K562 (cell line): Measurements from ENCODE around the gene CIB2. TPM values are rescaled to one million over a fixed set of nuclear protein-coding genes. Genes with fewer than 3 reads are reported as not detected.
A peak's percentile ranks its signal among the peaks of the same experiment; 100 is the strongest.

ENCODE experiments used
- ATAC-seq: fragments of 200-7000 bp; cut with Tn5 transposase; 3 replicates; pipeline ENCODE4 v1.9.1; 2020; ENCODE audit warnings: moderate library complexity
- BruUV-seq: library from RNA; stranded (reverse); fragments of 400-500 nt; replicated peaks from 2 replicates; lab custom pipeline; 2021; lab: Mats Ljungman, UMichigan
- CTCF ChIA-PET: fragments of 300-600 bp; formaldehyde crosslinking; extraction: SDS; loops from one replicate; lab custom pipeline; 2021; ENCODE audit warnings: low intra/inter-chr PET ratio; lab: Yijun Ruan, JAX
- POLR2A ChIA-PET: fragments of 300-600, 350-650 bp; sonication (Branson Sonifier 250); formaldehyde crosslinking; extraction: SDS; loops from one replicate; lab custom pipeline; 2021; ENCODE audit warnings: antibody characterized with exemption, inconsistent platforms; lab: Yijun Ruan, JAX
- DNase-seq, 4 experiments: peaks; one replicate each; pipeline versions ENCODE4 v3.0.0 to v3.0.0-alpha.2; 2011 to 2018; ENCODE audit warnings: low spot score in 3 of 4, mixed read lengths in 3 of 4; ENCODE audit errors: extremely low read depth in 1 of 4
- FAIRE-seq: peaks from 2 replicates; lab custom pipeline; 2011; peaks lifted over from hg19 to GRCh38; lab: Jason Lieb, UNC
- H2AFZ ChIP-seq: 2 replicates; pipeline ENCODE4 v1.6.0; 2011; ENCODE audit warnings: low read depth, low read length, control low read depth, inconsistent platforms
- H3K27ac ChIP-seq: fragments of 200-600 bp; 3 replicates; pipeline ENCODE4 v1.8.0; 2011; ENCODE audit warnings: low read depth, mild to moderate bottlenecking, control low read depth, inconsistent platforms, low read length, moderate library complexity, mixed read lengths; ENCODE audit errors: extremely low read depth
- H3K27me3 ChIP-seq, 2 experiments: fragments of 300-600 bp in 1 of 2; 2 replicates in 1 of 2; 3 replicates in 1 of 2; pipeline versions ENCODE4 v1.6.0 to v1.8.0; 2011; ENCODE audit warnings: inconsistent platforms in 2 of 2, low read length in 2 of 2, mild to moderate bottlenecking in 1 of 2, mixed read lengths in 1 of 2, moderate library complexity in 1 of 2; ENCODE audit not compliant: control insufficient read depth in 2 of 2, insufficient read depth in 2 of 2
- H3K36me3 ChIP-seq: fragments of 300-600 bp; 3 replicates; pipeline ENCODE4 v1.8.0; 2011; ENCODE audit warnings: mild to moderate bottlenecking, low read length, inconsistent platforms; ENCODE audit not compliant: control insufficient read depth, insufficient read depth
- H3K4me1 ChIP-seq, 2 experiments: fragments of 200-600 bp in 1 of 2; replicated peaks in 1 of 2; 2 replicates in 1 of 2; 3 replicates in 1 of 2; pipeline versions ENCODE4 v1.5.1 to v1.8.0; 2011; ENCODE audit warnings: inconsistent platforms in 2 of 2, low read length in 2 of 2, mild to moderate bottlenecking in 1 of 2, mixed read lengths in 1 of 2, moderate library complexity in 1 of 2; ENCODE audit not compliant: control insufficient read depth in 2 of 2, insufficient read depth in 2 of 2
- H3K4me2 ChIP-seq: 2 replicates; pipeline ENCODE4 v1.6.1; 2011; ENCODE audit warnings: low read length, control low read depth, inconsistent platforms, mixed read lengths; ENCODE audit not compliant: insufficient read depth
- H3K4me3 ChIP-seq: fragments of 200-600 bp; sonication (generic), shearing (Covaris generic); 2 replicates; pipeline ENCODE4 v1.5.1; 2016; ENCODE audit warnings: control low read depth, inconsistent platforms
- H3K79me2 ChIP-seq: fragments of 200-600 bp; 3 replicates; pipeline ENCODE4 v1.8.0; 2011; ENCODE audit warnings: low read length, inconsistent platforms; ENCODE audit not compliant: control insufficient read depth, insufficient read depth
- H3K9ac ChIP-seq, 2 experiments: 2 replicates each; pipeline versions ENCODE4 v1.6.0 to v1.6.1; 2011; ENCODE audit warnings: low read depth in 2 of 2, low read length in 2 of 2, control low read depth in 1 of 2, inconsistent platforms in 1 of 2, mild to moderate bottlenecking in 1 of 2, mixed read lengths in 1 of 2; ENCODE audit not compliant: insufficient read depth in 1 of 2
- H3K9me1 ChIP-seq: one replicate; pipeline ENCODE4 v1.6.0; 2011; ENCODE audit warnings: inconsistent platforms, mild to moderate bottlenecking, low read length, moderate library complexity; ENCODE audit not compliant: control insufficient read depth, insufficient read depth
- H3K9me3 ChIP-seq: replicated peaks from 2 replicates; pipeline ENCODE4 v1.5.1; 2011; ENCODE audit warnings: low read depth, low read length, inconsistent platforms; ENCODE audit not compliant: control insufficient read depth, insufficient read depth
- H4K20me1 ChIP-seq: replicated peaks from 2 replicates; pipeline ENCODE4 v1.6.1; 2011; ENCODE audit warnings: low read length, inconsistent platforms, mixed read lengths; ENCODE audit not compliant: control insufficient read depth, insufficient read depth
- MAFG ChIP-seq: fragments of 450-650 bp; conservative IDR thresholded peaks from 2 replicates; pipeline ENCODE4 v1.6.1; 2016; ENCODE audit warnings: missing genetic modification characterization, missing compliant biosample characterization
- WHSC1 ChIP-seq: IDR thresholded peaks from one replicate; pipeline ENCODE4 v1.6.1; 2012; ENCODE audit warnings: low read length, control low read depth, inconsistent platforms
- ZBTB2 ChIP-seq: fragments of 450-650 bp; IDR thresholded peaks from 2 replicates; pipeline ENCODE4 v1.6.1; 2016; ENCODE audit warnings: antibody characterized with exemption
- ZNF217 ChIP-seq: sonication (generic); formaldehyde crosslinking; IDR thresholded peaks from 2 replicates; pipeline ENCODE4 v1.8.0; 2022; ENCODE audit warnings: mild to moderate bottlenecking, missing genetic modification reagents
- WGBS: fragments of 100-300 bp; shearing (Covaris generic); methylation state at CpG from one replicate; pipeline ENCODE4 v1.1.6; 2016; ENCODE audit warnings: low coverage, mixed read lengths; ENCODE audit not compliant: insufficient coverage; ENCODE audit errors: missing lambda C conversion rate; 5-methylcytosine and 5-hydroxymethylcytosine counted together
- in situ Hi-C: fragments of 300-500 bp; cut with MboI; formaldehyde crosslinking; loops from 4 replicates; pipeline ENCODE4 v1.15.0; 2018; ENCODE audit warnings: inconsistent platforms, mixed read lengths
- intact Hi-C: fragments of 100-400 bp; cut with micrococcal nuclease; formaldehyde crosslinking; loops from 2 replicates; pipeline ENCODE4 v1.14.2; 2022
- polyA plus RNA-seq, 8 experiments: library from polyadenylated mRNA; depleted of rRNA in 4 of 8; stranded (reverse) in 5 of 8; unstranded in 3 of 8; fragments of >200 nt; fragmentation: Nextera tagmentation in 2 of 8; fragmentation: Illumina TruSeq in 1 of 8; extraction: Ambion mirVana in 2 of 8; extraction: Trizol in 1 of 8; gene quantifications; 2 replicates each; pipeline versions ENCODE4 v1.2.1 to v1.2.3, GENCODE V29; 2011 to 2014; ENCODE audit warnings: inconsistent platforms in 1 of 8, missing spikeins in 1 of 8
- total RNA-seq, 7 experiments: library from RNA; depleted of rRNA in 6 of 7; stranded (reverse); fragments of >200 nt in 6 of 7; fragmentation: Illumina TruSeq in 2 of 7; extraction: Trizol in 2 of 7; gene quantifications; 2 replicates each; pipeline versions ENCODE4 v1.2.1 to v1.2.3, GENCODE V29; 2011 to 2021; ENCODE audit warnings: low replicate concordance in 1 of 7
- TF ChIP-seq, protein P1 (sequence below): fragments of 250-450 bp; sonication (Bioruptor Pico); IDR thresholded peaks from 2 replicates; pipeline ENCODE4 v1.8.0; 2021; ENCODE audit warnings: mild to moderate bottlenecking, moderate library complexity

CIB2 gene
- total and polyA plus RNA-seq, 9 of the 15 experiments (the other 6 are each of a cell fraction or from before 2014, with no cell fraction given), result 1.5 to 37.4 (median 19.4) TPM

DNA sequence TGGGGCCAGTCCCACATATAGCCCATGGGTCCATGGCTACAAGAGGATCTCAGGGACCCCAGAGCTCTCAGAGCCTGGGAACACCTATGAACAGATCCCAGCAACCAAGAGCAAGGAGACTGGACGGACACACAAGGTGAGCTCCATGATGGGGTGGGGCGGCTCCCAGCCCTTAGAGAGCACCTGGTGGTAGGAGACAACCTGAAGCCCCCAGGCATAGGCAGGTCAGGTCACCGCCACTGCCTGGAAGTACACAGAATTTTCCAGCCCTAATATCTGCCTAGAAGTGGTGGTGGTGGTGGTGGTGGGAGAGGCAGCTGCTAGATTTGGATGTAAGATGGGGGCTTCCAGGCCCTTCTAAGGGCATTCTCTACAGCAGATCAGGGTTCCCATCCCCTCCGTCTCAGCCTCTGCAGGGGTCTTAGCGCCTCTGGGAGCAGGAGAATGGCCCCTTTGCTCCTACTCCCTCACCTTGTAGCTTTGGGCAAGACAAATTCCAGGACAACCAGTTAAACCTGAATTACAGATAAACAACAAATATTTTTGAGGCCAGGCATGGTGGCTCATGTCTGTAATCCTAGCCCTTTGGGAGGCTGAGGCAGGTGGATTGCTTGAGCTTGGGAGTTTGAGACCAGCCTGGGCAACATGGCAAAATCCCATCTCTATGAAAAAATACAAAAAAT, 29.7 kb downstream of the CIB2 start:
- TF ChIP-seq ZBTB2, result no peak
- TF ChIP-seq WHSC1, result no peak
- no peak for TF ChIP-seq ZNF217 (CRISPR knock-in tag)
- TF ChIP-seq, protein P1, sequence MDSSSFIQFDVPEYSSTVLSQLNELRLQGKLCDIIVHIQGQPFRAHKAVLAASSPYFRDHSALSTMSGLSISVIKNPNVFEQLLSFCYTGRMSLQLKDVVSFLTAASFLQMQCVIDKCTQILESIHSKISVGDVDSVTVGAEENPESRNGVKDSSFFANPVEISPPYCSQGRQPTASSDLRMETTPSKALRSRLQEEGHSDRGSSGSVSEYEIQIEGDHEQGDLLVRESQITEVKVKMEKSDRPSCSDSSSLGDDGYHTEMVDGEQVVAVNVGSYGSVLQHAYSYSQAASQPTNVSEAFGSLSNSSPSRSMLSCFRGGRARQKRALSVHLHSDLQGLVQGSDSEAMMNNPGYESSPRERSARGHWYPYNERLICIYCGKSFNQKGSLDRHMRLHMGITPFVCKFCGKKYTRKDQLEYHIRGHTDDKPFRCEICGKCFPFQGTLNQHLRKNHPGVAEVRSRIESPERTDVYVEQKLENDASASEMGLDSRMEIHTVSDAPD (CRISPR knock-in tag), result no peak
- no peak for TF ChIP-seq MAFG
- H3K27me3 ChIP-seq, result peaks cover 0 to 12% of the 10 kb centered on the region in 2 experiments; a peak in 4 of 5 replicates
- no peaks in the 10 kb centered on the region for H3K79me2 ChIP-seq
- H3K9me1 ChIP-seq, result no peaks in the 10 kb centered on the region
- ChIA-PET POLR2A (interaction anchor here (0.6 to 1.0 kb wide), 5 partner anchors 26 to 415 kb away, joined by 3 to 4 read pairs (median 3); no protein-coding TSS in a partner anchor), CTCF (no interaction called here)
- 27% methylated on average over 5 of the region's 5 CpGs for WGBS
- H3K9ac ChIP-seq, result peak overlapping the region in 1 of 2 experiments; percentile 13; a peak in 2 of 4 replicates
- H2AFZ ChIP-seq, result no peak overlapping the region
- no peak overlapping the region for H3K27ac ChIP-seq
- peaks cover 6% of the 10 kb centered on the region; the same call in 1 of the 2 replicates for H4K20me1 ChIP-seq
- peaks cover 0 to 8% of the 10 kb centered on the region in 2 experiments; a peak in 2 of 5 replicates for H3K4me1 ChIP-seq
- no peak for DNase-seq
- intact Hi-C loops (no loop called here), in situ Hi-C loops (no loop called here)
- H3K36me3 ChIP-seq, result no peaks in the 10 kb centered on the region
- H3K9me3 ChIP-seq, result no peaks in the 10 kb centered on the region
- H3K4me3 ChIP-seq, result no peak overlapping the region
- no peak overlapping the region for H3K4me2 ChIP-seq
- no TSS peak for BruUV-seq
- no peak for ATAC-seq
- no peak for FAIRE-seq
